DMS 273 treated with DMSO at 0.1 percent for 48 hours (cell line): ENCODE data around the gene ITGAV.

Source experiments
- DNase-seq: peaks from one replicate; lab custom pipeline; 2025; lab: John Stamatoyannopoulos, UW

The ITGAV gene

GRCh38 chr2:186612555-186613440 is 22.9 kb downstream of the ITGAV start:
- no peak for DNase-seq

- no peak for DNase-seq
Observed at GRCh38 chr2:186614373-186614772, 24.5 kb downstream of the ITGAV start.

- no peak for DNase-seq
Observed at GRCh38 chr2:186617148-186617547, 27.3 kb downstream of the ITGAV start.

- DNase-seq, result no peak
Observed at GRCh38 chr2:186617771-186618170, 27.9 kb downstream of the ITGAV start.

GRCh38 chr2:186618696-186619095 is 28.8 kb downstream of the ITGAV start:
- no peak for DNase-seq

GRCh38 chr2:186623084-186623483 is 33.2 kb downstream of the ITGAV start:
- no peak for DNase-seq

GRCh38 chr2:186624276-186624675 is 34.4 kb downstream of the ITGAV start:
- no peak for DNase-seq

- DNase-seq, result no peak
Observed at GRCh38 chr2:186629250-186629996, 39.6 kb downstream of the ITGAV start.

- no peak for DNase-seq
Observed at GRCh38 chr2:186632417-186632816, 42.6 kb downstream of the ITGAV start.

GRCh38 chr2:186634701-186635100 is 44.8 kb downstream of the ITGAV start:
- no peak for DNase-seq

- no peak for DNase-seq
Observed at GRCh38 chr2:186636800-186637496, 47.1 kb downstream of the ITGAV start.

GRCh38 chr2:186637497-186637800 is 47.6 kb downstream of the ITGAV start:
- DNase-seq, result no peak

- DNase-seq, result no peak
Observed at GRCh38 chr2:186639939-186640338, 50.1 kb downstream of the ITGAV start.

GRCh38 chr2:186641132-186641806 is 51.4 kb downstream of the ITGAV start:
- DNase-seq, result no peak

GRCh38 chr2:186641807-186642321 is 52.0 kb downstream of the ITGAV start:
- no peak for DNase-seq

- DNase-seq, result no peak
Observed at GRCh38 chr2:186644791-186645190, 54.9 kb downstream of the ITGAV start.

- DNase-seq, result no peak
Observed at GRCh38 chr2:186645999-186646398, 56.1 kb downstream of the ITGAV start.

- DNase-seq, result no peak
Observed at GRCh38 chr2:186648130-186648529, 58.3 kb downstream of the ITGAV start.

GRCh38 chr2:186653511-186653910 is 63.7 kb downstream of the ITGAV start:
- DNase-seq, result no peak

GRCh38 chr2:186659383-186659782 is 69.5 kb downstream of the ITGAV start:
- DNase-seq, result no peak

- DNase-seq, result no peak
Observed at GRCh38 chr2:186664385-186665043, 74.7 kb downstream of the ITGAV start.
